ENCODE data around the gene OSBPL9. TPM values are rescaled to one million over a fixed set of nuclear protein-coding genes. Genes with fewer than 3 reads are reported as not detected.

The OSBPL9 gene
- total RNA-seq, 1 donor from 2014 or later, result 103 TPM

- Mint-ChIP-seq H3K4me1 (ENCODE audit: unreplicated experiment) (peaks cover 10% of the 10 kb centered on the region), H3K9me3 (ENCODE audit: unreplicated experiment) (no peaks in the 10 kb centered on the region), H3K27ac (ENCODE audit: unreplicated experiment) (no peak overlapping the region), H3K36me3 (ENCODE audit: unreplicated experiment) (peaks cover 3% of the 10 kb centered on the region), H3K4me3 (ENCODE audit: unreplicated experiment) (no peak overlapping the region), H3K27me3 (ENCODE audit: unreplicated experiment) (no peaks in the 10 kb centered on the region)
- DNase-seq (ENCODE audit: extremely low spot score, unreplicated experiment), result no peak
- no peak for TF ChIP-seq CTCF (IDR thresholded peaks at IDR 0.05)
Measured at GRCh38 chr1:51634618-51635017, 17.7 kb downstream of the OSBPL9 start.

GRCh38 chr1:51635615-51636014 is 18.7 kb downstream of the OSBPL9 start:
- peaks cover 10% of the 10 kb centered on the region for H3K4me1 Mint-ChIP-seq (ENCODE audit: unreplicated experiment)
- H3K4me3 Mint-ChIP-seq (ENCODE audit: unreplicated experiment), result no peak overlapping the region
- TF ChIP-seq CTCF (IDR thresholded peaks at IDR 0.05), result no peak
- DNase-seq (ENCODE audit: extremely low spot score, unreplicated experiment), result no peak
- H3K36me3 Mint-ChIP-seq (ENCODE audit: unreplicated experiment), result peaks cover 3% of the 10 kb centered on the region
- no peak overlapping the region for H3K27ac Mint-ChIP-seq (ENCODE audit: unreplicated experiment)
- H3K9me3 Mint-ChIP-seq (ENCODE audit: unreplicated experiment), result no peaks in the 10 kb centered on the region
- H3K27me3 Mint-ChIP-seq (ENCODE audit: unreplicated experiment), result no peaks in the 10 kb centered on the region

- H3K4me1 Mint-ChIP-seq (ENCODE audit: unreplicated experiment), result peaks cover 11% of the 10 kb centered on the region
- no peaks in the 10 kb centered on the region for H3K9me3 Mint-ChIP-seq (ENCODE audit: unreplicated experiment)
- no peak for DNase-seq (ENCODE audit: extremely low spot score, unreplicated experiment)
- H3K27me3 Mint-ChIP-seq (ENCODE audit: unreplicated experiment), result no peaks in the 10 kb centered on the region
- H3K36me3 Mint-ChIP-seq (ENCODE audit: unreplicated experiment), result peaks cover 3% of the 10 kb centered on the region
- no peak overlapping the region for H3K27ac Mint-ChIP-seq (ENCODE audit: unreplicated experiment)
- no peak overlapping the region for H3K4me3 Mint-ChIP-seq (ENCODE audit: unreplicated experiment)
- no peak for TF ChIP-seq CTCF (IDR thresholded peaks at IDR 0.05)
Measured at GRCh38 chr1:51636191-51636590, 19.3 kb downstream of the OSBPL9 start.

GRCh38 chr1:51636764-51637522 is 20.1 kb downstream of the OSBPL9 start:
- Mint-ChIP-seq H3K9me3 (ENCODE audit: unreplicated experiment) (no peaks in the 10 kb centered on the region), H3K27ac (ENCODE audit: unreplicated experiment) (peak overlapping the region; percentile 77), H3K4me3 (ENCODE audit: unreplicated experiment) (no peak overlapping the region), H3K27me3 (ENCODE audit: unreplicated experiment) (no peaks in the 10 kb centered on the region), H3K4me1 (ENCODE audit: unreplicated experiment) (peaks cover 18% of the 10 kb centered on the region), H3K36me3 (ENCODE audit: unreplicated experiment) (peaks cover 3% of the 10 kb centered on the region)
- DNase-seq (ENCODE audit: extremely low spot score, unreplicated experiment), result no peak
- TF ChIP-seq CTCF (IDR thresholded peaks at IDR 0.05), result no peak

- TF ChIP-seq CTCF (IDR thresholded peaks at IDR 0.05), result no peak
- no peaks in the 10 kb centered on the region for H3K36me3 Mint-ChIP-seq (ENCODE audit: unreplicated experiment)
- H3K27ac Mint-ChIP-seq (ENCODE audit: unreplicated experiment), result no peak overlapping the region
- no peaks in the 10 kb centered on the region for H3K9me3 Mint-ChIP-seq (ENCODE audit: unreplicated experiment)
- DNase-seq (ENCODE audit: extremely low spot score, unreplicated experiment), result no peak
- H3K27me3 Mint-ChIP-seq (ENCODE audit: unreplicated experiment), result no peaks in the 10 kb centered on the region
- H3K4me3 Mint-ChIP-seq (ENCODE audit: unreplicated experiment), result no peak overlapping the region
- peaks cover 32% of the 10 kb centered on the region for H3K4me1 Mint-ChIP-seq (ENCODE audit: unreplicated experiment)
Measured at GRCh38 chr1:51638350-51638749, 21.5 kb downstream of the OSBPL9 start.
